NAMALWA (cell line): ENCODE measurements around the gene SDK2.

Experiments used
- DNase-seq: peaks from one replicate; pipeline ENCODE4 v3.0.0-alpha.2; 2015; ENCODE audit warnings: low spot score

Gene SDK2

DNA sequence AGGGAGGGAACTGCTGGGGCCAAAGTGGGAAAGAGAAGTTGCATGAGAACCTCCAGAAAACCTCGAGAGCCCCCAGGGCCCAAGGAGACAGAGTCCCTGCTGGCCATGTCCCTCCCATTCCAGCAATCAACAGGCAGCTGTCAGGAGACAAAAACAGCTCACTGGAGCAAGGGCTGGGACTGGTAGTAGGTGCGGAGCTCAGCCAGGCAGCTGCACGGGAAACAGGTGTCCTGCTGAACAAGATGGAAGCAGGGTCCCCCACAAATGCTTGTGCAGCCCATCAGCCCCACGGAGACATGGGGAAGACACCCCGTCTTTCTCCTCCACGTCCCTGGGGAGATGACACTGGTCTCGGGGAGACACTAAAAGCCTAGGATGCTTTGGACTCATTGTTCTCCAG is 34.5 kb downstream of the SDK2 start:
- DNase-seq, result no peak

- DNase-seq, result no peak
Observed at GRCh38 chr17:73609060-73609459, 35.2 kb downstream of the SDK2 start.

DNA sequence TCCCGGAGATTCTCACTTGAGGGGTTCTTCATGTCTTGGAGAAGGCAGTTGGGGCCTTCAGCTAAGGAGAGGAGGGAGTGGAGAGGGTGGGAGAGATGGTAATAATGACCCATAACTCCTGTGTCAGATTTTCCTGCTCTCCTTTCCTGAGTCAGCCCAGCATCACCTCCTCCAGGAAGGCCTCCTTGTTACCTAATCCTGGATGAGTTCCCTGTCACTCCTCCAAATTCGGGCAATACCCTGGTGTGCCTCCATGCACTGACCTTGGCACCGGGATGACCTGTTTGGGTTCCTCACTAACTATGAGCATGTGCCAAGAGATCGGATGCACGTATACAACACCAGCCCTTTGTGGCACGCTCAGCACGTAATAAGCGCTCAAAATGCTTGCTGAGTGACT is 38.8 kb downstream of the SDK2 start:
- no peak for DNase-seq

DNA sequence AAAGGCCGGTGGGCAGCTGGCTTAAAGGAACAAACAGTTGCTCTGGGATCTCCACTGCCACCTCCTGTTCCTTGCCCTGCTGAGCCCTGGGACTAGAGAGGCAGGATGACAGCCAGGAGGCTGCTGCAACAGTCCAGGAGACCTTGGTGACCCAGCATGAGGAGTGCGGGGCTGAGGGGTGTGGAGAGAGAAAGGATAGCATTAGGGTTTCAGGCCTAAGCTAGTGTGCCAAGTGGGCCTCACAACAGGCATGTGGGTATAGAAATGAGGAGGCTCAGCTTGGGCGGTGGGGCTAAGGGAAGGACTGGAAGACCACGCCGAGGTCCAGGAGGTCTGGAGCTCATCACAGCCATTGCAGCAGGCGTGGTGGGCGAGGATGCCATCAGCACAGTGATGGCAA is 39.8 kb downstream of the SDK2 start:
- DNase-seq, result no peak

GRCh38 chr17:73603971-73604370 is 40.3 kb downstream of the SDK2 start:
- no peak for DNase-seq

DNA sequence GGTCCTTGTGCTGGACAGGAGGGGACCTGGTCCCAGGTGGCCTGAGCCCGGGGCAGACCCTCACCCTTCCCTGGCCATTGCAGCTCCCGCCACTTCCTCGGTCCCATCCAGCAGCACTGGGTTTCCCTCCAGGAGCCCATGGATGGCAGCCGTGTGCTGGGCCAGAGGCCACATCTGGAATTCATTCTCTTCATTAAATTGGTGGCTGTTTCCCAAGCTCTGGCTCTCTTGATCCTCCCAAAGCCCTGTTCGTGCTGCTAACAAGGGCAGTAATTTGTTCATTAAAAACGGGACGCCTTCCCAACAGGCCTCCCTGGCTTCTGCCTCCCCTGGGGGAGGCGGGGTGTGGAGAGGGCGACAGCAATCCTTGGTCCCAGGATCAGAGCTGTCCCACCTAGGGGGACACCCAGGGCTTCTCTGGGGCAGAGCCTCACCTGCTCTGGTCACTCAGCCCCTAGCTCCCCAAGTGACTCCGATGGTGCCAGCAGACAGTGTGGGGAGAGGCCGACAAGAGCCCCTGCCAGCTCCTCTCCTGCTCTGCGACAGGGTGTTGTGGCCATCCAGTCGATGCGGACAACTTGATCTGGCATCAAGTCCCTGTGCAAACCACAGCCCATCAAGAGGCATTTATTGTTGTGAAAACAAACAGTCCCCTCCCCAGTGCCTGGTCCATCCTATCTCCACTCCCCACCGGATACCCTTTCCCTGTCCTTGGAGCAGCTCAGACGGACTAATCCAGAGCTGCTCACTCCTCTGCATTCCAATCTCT is 44.0 kb downstream of the SDK2 start:
- DNase-seq, result no peak

DNA sequence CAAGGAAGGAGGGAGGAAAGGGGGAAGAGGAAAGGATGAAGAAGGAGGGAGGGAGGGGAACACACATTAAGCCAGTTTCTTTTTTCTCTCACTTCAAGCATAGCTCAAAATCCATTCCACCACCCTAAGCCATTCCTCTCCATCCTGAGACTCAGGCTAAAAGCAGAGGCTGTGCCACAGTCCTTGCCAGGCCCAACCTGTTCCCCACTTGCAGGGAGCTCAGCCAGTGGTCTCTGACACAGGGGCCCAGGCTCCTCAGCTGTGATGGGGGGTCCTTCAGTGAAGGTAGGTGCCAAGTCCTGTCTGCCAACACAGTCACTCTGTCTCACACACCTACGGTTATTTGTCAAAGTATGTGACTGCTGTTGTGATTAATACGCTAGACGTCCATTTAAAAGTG is 44.6 kb downstream of the SDK2 start:
- no peak for DNase-seq

DNA sequence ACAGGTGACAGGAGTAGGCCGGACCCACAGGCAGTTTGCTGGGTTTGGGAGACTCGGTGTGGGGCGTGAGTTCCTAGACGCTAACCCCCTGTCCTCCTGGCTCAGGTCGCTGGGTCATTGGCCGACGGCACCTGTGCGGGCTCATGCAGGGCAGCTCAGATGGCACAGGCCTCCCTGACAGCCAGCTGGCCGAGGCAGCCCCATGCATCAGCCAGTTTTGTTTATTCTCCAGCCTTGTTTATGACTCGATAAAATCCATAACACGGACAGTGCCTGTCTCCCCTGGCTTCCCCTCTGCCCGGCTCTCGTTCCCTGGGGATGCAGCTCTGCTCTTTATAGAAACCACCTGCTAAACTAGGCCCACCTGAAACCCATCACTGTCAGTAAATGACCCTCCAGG is 46.0 kb downstream of the SDK2 start:
- DNase-seq, result no peak

DNA sequence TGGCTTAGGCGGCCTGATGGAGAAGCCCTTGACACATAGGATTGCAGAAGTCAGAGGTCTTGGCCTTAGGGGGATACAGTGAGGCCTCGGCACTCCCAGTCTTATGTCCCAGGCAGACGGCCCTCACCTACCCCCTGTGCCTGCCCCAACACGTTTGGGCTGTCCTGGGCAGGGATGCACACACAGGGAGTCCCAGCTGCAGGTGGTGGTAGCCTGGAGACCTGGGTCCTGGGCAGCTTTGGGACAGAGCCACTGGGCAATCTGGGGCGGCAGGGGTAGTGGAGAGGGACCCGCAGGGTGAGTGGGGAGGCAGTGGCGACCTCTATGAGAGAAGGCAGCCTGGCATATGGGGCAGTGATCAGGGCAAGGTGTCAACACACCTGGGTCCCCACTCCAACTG is 48.3 kb downstream of the SDK2 start:
- DNase-seq, result no peak

- DNase-seq, result peak; percentile 24
Observed at GRCh38 chr17:73595479-73595878, 48.8 kb downstream of the SDK2 start.

DNA sequence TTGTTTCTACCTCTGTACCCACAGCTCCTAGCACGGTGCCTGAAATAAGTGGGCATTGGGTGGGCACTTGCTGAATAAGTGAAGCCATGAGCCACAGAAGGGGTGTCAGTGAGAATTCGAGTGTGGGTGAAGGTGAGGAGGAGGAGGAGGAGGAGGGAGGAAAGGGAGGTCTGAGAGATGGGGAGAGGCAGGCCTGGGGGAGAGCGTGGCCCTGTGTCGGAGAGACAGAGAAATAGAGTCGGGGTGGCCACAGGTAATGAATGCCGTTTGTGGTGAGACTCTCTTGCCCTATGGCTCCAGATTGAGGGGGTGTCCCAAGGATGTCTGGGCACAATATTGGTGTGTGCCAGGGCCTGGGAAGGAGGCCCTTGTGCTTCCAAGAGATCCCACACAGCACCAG is 49.2 kb downstream of the SDK2 start:
- no peak for DNase-seq

- DNase-seq, result no peak
Observed at GRCh38 chr17:73594598-73594997, 49.6 kb downstream of the SDK2 start.

- no peak for DNase-seq
Observed at GRCh38 chr17:73594025-73594424, 50.2 kb downstream of the SDK2 start.

DNA sequence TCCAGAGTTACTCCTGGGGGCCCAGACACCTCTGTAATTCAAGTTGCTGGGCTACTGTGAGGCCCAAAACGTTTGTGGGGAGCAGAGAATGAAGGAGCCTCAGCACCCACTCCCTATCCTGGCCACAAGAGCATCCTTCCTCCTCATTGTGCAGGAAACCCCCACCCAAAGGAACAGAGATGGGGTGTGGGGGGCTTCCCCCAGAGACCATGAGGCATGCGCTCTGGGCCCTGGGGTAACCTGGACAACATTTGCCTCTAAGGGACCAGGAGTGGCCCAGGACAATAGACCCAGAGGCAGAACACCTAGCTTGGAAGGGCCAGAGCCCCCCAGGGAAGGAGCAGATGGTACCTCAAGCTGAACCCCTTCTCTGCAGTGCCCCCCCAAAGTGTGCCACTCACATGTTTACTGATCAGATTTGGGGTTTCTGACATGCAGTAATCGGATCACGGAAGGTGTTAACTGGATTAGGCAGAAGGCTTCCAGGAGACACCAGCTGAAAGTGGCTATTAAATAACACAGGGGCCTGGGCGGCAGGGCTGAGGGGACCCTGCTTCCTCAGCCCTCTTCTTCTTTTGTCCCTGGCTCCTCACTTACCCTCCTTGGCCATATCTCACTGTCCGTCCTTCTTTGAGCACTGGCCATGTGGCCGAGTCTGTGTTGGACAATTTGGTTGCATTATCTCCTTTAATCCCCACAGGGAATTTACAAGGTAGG is 50.8 kb downstream of the SDK2 start:
- DNase-seq, result no peak

GRCh38 chr17:73592501-73592961 is 51.7 kb downstream of the SDK2 start:
- DNase-seq, result no peak

DNA sequence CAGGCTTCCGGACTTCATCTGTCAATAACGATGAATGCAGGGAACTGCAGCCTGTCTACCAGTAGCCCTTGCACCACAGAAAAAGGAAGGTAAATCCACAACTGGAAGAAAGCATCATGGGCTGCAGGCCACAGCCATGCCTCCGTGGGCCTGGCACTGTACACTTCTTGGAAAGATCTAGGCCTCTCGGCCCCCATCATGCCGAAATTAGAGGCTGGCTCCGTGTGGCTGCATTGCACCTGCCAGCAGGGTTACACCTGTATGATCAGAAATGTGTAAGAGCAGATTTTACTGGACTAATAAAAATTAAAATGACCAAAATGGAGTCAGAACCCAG is 52.2 kb downstream of the SDK2 start:
- DNase-seq, result no peak

DNA sequence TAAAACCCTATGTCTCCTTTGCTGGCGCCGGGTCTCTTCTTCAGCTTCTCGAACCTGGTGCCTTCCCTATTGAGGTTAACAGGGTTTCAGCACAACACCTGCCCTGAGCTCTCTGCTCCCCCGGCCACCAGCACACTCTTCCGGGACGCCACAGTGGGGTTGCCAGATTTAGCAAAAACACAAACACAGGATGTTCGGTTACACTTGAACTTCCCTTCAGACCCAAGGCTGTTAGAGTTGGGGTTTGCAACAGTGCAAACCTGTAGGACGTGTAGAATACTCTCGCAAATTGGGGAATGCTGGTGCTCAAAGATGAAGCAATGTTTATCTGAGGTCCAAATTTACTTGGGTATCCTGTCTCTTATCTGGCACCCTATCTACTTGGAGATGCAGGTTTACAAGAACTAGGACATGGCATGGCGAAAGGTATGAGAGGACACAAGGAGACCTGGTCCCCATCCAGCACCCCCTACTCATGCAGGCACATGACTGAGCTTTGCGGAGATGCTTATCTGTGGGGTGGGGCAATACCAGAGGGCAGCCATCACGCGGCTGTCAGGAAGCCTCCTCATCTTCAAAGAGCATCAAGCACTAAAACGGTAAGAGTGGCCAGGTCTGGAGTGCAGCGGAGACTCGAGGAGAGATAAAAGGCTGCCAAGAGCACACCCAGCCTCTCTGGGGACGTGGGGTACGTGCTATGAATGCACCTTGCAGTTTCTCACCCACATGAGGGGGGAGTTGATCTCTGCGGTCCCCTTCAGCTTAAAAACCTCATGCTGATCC is 52.8 kb downstream of the SDK2 start:
- peak; percentile 67 for DNase-seq

DNA sequence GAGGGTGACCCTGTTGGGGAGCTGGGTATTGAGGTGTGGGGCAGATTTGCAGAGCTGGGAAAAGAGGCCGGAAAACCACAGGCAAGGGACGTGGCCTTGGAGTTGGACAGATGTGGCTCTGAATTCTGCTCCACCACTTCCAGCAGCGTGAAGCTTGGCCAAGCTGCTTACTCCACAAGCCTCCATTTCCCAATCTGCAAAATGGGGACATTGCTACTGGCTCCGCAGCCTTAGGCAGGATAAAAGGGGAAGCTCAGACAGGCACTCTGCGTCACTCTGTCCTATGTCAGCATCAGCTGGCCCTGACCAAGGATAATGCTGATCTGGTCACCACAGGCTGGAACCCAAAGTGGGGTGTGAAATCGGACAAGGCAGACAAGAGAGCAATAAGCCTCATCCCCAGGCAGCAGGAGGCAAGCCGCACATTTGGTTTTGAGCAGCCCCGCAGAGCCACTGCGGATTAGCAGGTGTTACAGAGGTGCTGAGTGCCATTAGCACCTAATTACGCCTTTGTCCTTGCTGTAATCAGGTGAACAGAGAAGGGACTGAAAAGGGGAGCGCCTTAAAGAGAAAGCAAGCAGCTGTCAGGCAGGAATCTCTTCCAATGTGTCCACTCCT is 54.8 kb downstream of the SDK2 start:
- no peak for DNase-seq

- DNase-seq, result peak; percentile 42
Observed at GRCh38 chr17:73588891-73589290, 55.4 kb downstream of the SDK2 start.

GRCh38 chr17:73588301-73588846 is 55.9 kb downstream of the SDK2 start:
- peak; percentile 22 for DNase-seq

DNA sequence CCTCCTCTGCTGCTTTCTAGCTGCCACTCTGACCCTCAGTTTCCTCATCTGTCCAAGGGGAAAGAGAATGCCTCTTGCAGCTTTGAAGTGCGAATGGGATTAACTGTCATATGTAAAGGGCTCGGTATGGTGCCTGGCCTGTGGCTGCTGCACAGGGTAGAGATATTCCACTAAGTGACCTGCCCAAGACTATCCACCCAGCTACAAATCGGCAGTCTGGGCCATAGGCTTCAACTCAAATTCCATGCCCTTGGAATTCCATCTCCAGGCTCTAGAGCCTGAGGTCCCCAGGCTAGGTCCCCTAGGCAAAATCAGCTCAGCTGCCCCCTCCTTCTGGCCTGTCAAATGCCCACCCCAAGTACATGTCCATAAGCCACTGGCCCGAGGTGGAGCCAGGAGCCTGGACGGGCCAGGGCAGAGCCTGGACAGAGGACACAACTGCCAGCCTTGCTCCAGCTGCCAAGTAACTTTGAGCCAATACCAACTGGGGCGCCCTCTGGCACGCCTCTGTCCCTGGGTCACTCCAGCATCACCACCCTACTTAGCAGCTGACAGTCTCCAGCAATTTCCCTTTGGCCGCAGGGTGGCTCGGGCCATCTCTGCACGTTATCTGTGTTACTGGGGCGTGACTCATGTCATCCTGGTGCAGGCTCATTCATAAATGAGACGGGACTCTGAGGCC is 57.2 kb downstream of the SDK2 start:
- DNase-seq, result no peak
